HFF-Myc (cell line): ENCODE data around the gene WASHC2A.
"Not testable (repeated sequence)": the region's sequence is repeated elsewhere in the genome, so short reads cannot be mapped to it uniquely, and the experiment has no call there.

Experiments used
- DNase-seq: peaks from one replicate; pipeline ENCODE4 v3.0.0-alpha.2; 2011; ENCODE audit warnings: low read depth; ENCODE audit errors: extremely low read depth
- H3K4me3 ChIP-seq: replicated peaks from 2 replicates; pipeline ENCODE4 v1.5.1; 2011; ENCODE audit warnings: low read depth, mild to moderate bottlenecking, control low read depth, low read length
- TF ChIP-seq, protein P1 (sequence below): IDR thresholded peaks from 2 replicates; pipeline ENCODE4 v1.5.1; 2012; ENCODE audit warnings: mild to moderate bottlenecking, low read depth, low read length, control low read depth; ENCODE audit errors: missing control alignments

Gene WASHC2A

GRCh38 chr10:50152792-50153272 lies 85.1 kb downstream of the WASHC2A start:
- TF ChIP-seq, protein P1, sequence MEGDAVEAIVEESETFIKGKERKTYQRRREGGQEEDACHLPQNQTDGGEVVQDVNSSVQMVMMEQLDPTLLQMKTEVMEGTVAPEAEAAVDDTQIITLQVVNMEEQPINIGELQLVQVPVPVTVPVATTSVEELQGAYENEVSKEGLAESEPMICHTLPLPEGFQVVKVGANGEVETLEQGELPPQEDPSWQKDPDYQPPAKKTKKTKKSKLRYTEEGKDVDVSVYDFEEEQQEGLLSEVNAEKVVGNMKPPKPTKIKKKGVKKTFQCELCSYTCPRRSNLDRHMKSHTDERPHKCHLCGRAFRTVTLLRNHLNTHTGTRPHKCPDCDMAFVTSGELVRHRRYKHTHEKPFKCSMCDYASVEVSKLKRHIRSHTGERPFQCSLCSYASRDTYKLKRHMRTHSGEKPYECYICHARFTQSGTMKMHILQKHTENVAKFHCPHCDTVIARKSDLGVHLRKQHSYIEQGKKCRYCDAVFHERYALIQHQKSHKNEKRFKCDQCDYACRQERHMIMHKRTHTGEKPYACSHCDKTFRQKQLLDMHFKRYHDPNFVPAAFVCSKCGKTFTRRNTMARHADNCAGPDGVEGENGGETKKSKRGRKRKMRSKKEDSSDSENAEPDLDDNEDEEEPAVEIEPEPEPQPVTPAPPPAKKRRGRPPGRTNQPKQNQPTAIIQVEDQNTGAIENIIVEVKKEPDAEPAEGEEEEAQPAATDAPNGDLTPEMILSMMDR = no peak
- H3K4me3 ChIP-seq = no peak overlapping the region
- no peak for DNase-seq

- not testable (repeated sequence) for H3K4me3 ChIP-seq, DNase-seq
Measured at GRCh38 chr10:50157868-50158267, 90.1 kb downstream of the WASHC2A start.

GRCh38 chr10:50159856-50160255 lies 92.1 kb downstream of the WASHC2A start:
- not testable (repeated sequence) for H3K4me3 ChIP-seq, DNase-seq

GRCh38 chr10:50165038-50165437 lies 97.3 kb downstream of the WASHC2A start:
- H3K4me3 ChIP-seq = not testable (repeated sequence)

DNA sequence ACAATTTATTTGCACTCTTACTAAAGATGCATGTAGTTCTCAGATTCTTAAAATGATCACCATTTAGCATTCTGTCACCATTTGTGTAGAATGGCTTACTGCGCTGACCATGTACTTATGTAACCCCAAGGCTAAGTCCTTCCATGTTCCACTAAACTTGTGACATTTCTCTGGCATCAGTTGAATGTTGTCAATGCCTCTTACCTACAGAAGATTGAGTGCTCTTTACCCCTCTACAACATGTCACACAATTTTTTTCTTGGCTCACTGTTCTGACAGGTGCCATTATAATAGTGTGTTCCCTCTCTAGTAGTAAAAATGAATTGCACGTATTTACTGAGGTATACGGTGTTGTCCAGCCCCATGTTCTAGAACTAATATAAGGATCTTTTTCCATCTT lies 100.1 kb downstream of the WASHC2A start:
- not testable (repeated sequence) for H3K4me3 ChIP-seq, DNase-seq

More at GRCh38 chr10:50165038-50165437, 97.3 kb downstream of the WASHC2A start:
- DNase-seq = not testable (repeated sequence)

GRCh38 chr10:50169506-50169905 lies 101.8 kb downstream of the WASHC2A start:
- DNase-seq = peak; percentile 31
- H3K4me3 ChIP-seq = not testable (repeated sequence)

DNA sequence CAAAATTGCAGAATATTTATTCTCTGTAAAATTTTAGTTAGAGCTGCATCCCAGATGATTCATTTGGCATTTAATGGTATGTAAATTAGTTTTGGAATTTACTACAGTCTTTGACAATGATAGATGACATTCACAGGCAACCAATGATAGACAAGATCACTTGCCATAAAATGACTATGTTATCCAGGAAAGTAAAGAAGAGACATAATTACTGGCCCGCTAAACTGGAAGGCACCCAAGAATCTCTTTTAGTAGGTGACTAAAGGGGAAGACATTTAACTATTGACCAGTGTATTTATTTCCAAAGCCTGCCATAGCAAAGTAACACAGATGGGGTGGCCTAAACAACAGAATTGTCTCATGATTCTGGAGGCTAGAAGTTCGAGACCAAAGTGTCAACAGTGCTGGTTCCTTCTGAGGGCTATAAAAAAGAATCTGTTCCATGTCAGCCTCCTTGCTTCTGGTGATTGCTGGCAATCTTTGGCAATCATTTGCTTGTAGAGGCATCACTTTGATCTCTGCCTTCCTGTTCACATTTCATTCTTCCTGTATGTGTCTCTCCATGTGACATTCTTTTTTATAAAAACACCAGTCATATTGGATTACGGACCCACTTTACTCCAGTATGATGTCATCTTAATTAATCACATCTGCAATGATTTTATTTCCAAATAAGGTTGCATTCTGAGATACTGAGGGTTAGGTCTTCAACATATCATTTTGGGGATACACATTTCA lies 107.2 kb downstream of the WASHC2A start:
- H3K4me3 ChIP-seq = not testable (repeated sequence)
- peak; percentile 43 for DNase-seq
